ENCODE measurements around the gene CDPF1. TPM values are rescaled to one million over a fixed set of nuclear protein-coding genes. Genes with fewer than 3 reads are reported as not detected.
A peak's percentile ranks its signal among the peaks of the same experiment; 100 is the strongest.

CDPF1 gene
- total and polyA plus RNA-seq, 10 donors: 7.7 to 19.6 (median 9.5) TPM

- H3K27ac ChIP-seq: peak overlapping the region; percentile 29 to 86 (median 76)
- intact Hi-C loops (cut with DNase I; ENCODE audit: low total_unique reads): no loop called here
- H3K9me3 ChIP-seq: no peaks in the 10 kb centered on the region
- peaks cover 0 to 79% (median 20%) of the 10 kb centered on the region in 6 donors for H3K4me1 ChIP-seq
- no peak overlapping the region for H3K4me3 ChIP-seq
- no peaks in the 10 kb centered on the region for H3K27me3 ChIP-seq (replicated peaks in 1 of 7)
- H3K36me3 ChIP-seq: peaks cover 3 to 98% (median 76%) of the 10 kb centered on the region in 6 donors
- 90 to 97% (median 93%) methylated on average over 11 to 12 of the region's 12 CpGs for WGBS, 5 donors
- no peak for DNase-seq
- TF ChIP-seq POLR2A (IDR thresholded peaks at IDR 0.05) (no peak), POLR2AphosphoS5 (IDR thresholded peaks at IDR 0.05) (no peak)
- TF ChIP-seq, protein P1, sequence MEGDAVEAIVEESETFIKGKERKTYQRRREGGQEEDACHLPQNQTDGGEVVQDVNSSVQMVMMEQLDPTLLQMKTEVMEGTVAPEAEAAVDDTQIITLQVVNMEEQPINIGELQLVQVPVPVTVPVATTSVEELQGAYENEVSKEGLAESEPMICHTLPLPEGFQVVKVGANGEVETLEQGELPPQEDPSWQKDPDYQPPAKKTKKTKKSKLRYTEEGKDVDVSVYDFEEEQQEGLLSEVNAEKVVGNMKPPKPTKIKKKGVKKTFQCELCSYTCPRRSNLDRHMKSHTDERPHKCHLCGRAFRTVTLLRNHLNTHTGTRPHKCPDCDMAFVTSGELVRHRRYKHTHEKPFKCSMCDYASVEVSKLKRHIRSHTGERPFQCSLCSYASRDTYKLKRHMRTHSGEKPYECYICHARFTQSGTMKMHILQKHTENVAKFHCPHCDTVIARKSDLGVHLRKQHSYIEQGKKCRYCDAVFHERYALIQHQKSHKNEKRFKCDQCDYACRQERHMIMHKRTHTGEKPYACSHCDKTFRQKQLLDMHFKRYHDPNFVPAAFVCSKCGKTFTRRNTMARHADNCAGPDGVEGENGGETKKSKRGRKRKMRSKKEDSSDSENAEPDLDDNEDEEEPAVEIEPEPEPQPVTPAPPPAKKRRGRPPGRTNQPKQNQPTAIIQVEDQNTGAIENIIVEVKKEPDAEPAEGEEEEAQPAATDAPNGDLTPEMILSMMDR (IDR thresholded peaks at IDR 0.05 in 8 of 11, conservative IDR thresholded peaks at IDR 0.05 in 3 of 11): no peak
Measured at GRCh38 chr22:46280063-46280817, 30.1 kb upstream of the CDPF1 start.

DNA sequence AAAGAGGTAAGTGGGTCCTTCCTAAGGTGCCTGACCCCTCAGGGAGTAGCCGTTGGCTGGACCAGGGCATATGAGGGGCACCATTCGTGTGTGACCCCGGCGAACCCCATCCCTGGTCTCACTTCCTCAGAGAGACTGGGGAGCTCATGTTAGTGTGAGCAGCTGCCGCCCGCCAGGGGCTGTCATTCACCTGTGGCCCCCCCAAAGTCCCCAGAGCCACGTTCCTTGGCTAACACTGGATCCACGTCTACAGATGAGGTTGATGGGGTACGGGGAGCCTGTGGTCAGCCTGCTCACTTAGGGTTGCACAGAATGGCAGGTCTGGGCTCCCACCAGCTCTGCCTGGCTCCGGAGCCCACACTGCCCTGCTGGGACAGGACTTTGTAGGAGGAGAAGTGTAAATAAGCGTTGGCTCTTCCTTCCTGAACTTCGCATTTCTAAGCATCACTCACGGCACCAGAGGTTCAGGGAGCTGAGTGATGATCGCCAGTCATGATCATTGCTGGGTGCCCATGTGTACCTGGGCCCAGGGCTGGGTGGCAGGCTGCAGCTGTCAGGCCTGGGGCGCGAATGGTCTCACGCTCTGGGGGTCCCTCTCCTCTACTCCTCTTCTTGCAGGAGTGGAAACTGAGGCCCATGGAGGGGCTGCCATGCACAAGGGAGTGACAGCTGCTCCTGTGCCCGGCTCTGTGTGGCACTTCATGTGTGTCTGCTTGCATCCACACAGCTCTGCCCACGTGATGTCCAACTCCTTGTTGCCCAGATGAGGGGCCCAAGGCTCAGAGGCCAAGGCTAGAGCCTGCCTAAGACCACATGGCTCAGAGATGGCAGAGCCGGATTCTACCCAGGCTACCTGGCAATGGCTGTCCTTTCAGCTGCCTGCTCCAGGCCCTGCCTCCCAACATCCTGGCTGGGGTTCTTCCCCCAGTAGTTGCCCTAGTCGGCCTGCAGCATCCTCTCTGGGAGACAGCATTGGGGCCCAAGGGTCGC is 28.9 kb upstream of the CDPF1 start:
- TF ChIP-seq, protein P1 (IDR thresholded peaks at IDR 0.05 in 8 of 11, conservative IDR thresholded peaks at IDR 0.05 in 3 of 11): no peak
- TF ChIP-seq POLR2A (IDR thresholded peaks at IDR 0.05) (no peak), POLR2AphosphoS5 (IDR thresholded peaks at IDR 0.05) (no peak)
- peaks cover 6 to 98% (median 76%) of the 10 kb centered on the region in 6 donors for H3K36me3 ChIP-seq
- DNase-seq: no peak
- H3K4me3 ChIP-seq: no peak overlapping the region
- intact Hi-C loops (cut with DNase I; ENCODE audit: low total_unique reads): no loop called here
- WGBS, 5 donors: 86 to 96% (median 92%) methylated on average over 18 to 22 of the region's 22 CpGs
- H3K9me3 ChIP-seq: no peaks in the 10 kb centered on the region
- H3K27ac ChIP-seq: peak overlapping the region in 3 of 8 donors; percentile 78 to 86 (median 84)
- H3K4me1 ChIP-seq: peaks cover 0 to 68% (median 20%) of the 10 kb centered on the region in 6 donors
- no peaks in the 10 kb centered on the region for H3K27me3 ChIP-seq (replicated peaks in 1 of 7)

- no peak for TF ChIP-seq POLR2AphosphoS5 (IDR thresholded peaks at IDR 0.05)
- TF ChIP-seq, protein P1 (IDR thresholded peaks at IDR 0.05 in 8 of 11, conservative IDR thresholded peaks at IDR 0.05 in 3 of 11): no peak
- no peak for TF ChIP-seq POLR2A (IDR thresholded peaks at IDR 0.05)
- no peaks in the 10 kb centered on the region for H3K9me3 ChIP-seq
- H3K4me3 ChIP-seq: no peak overlapping the region
- intact Hi-C loops (cut with DNase I; ENCODE audit: low total_unique reads): no loop called here
- peaks cover 6 to 98% (median 74%) of the 10 kb centered on the region in 6 donors for H3K36me3 ChIP-seq
- WGBS, 5 donors: 94 to 97% (median 96%) methylated on average over 7 of the region's 7 CpGs
- DNase-seq: no peak
- no peaks in the 10 kb centered on the region for H3K27me3 ChIP-seq (replicated peaks in 1 of 7)
- H3K27ac ChIP-seq: no peak overlapping the region
- peaks cover 0 to 48% (median 20%) of the 10 kb centered on the region in 6 donors for H3K4me1 ChIP-seq
Measured at GRCh38 chr22:46276563-46276962, 26.5 kb upstream of the CDPF1 start.
